ENCODE measurements around the gene ZNF827.

DNA sequence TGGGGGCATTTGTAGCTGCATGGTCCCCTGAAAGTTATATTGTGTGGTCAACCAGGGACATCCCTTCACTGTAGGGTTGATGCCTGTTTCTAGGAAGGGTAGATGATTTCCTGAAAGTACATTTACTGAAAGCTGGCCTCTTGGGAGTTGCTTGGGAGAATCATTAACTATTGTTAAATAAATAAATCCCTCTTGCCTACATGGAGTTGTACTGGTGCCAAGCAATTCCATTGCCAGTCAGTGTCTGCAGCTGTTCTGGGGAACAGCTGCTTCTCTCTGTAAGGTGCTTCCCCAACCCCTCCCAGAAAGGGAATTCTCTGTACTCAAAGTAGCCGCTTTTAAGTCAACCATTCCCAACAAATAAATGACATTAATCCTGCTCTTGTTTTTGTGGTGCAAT is 207.6 kb downstream of the ZNF827 start:
- TF ChIP-seq RFX5 (IDR thresholded peaks at IDR 0.05; ENCODE audit: low read depth, low read length) (no peak), FOXJ3 (CRISPR knock-in tag; IDR thresholded peaks at IDR 0.05; ENCODE audit: borderline replicate concordance) (no peak), AGO2 (optimal IDR thresholded peaks at IDR 0.05; ENCODE audit: low read depth, low read length) (no peak), GLMP (CRISPR knock-in tag; IDR thresholded peaks at IDR 0.05; ENCODE audit: borderline replicate concordance) (no peak)
- TF ChIP-seq, protein P1, sequence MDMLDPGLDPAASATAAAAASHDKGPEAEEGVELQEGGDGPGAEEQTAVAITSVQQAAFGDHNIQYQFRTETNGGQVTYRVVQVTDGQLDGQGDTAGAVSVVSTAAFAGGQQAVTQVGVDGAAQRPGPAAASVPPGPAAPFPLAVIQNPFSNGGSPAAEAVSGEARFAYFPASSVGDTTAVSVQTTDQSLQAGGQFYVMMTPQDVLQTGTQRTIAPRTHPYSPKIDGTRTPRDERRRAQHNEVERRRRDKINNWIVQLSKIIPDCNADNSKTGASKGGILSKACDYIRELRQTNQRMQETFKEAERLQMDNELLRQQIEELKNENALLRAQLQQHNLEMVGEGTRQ (IDR thresholded peaks at IDR 0.05; ENCODE audit: low read depth, low read length): no peak
- TF ChIP-seq, protein P1 (CRISPR knock-in tag; IDR thresholded peaks at IDR 0.05; ENCODE audit: borderline replicate concordance): no peak
- TF ChIP-seq, protein P2, sequence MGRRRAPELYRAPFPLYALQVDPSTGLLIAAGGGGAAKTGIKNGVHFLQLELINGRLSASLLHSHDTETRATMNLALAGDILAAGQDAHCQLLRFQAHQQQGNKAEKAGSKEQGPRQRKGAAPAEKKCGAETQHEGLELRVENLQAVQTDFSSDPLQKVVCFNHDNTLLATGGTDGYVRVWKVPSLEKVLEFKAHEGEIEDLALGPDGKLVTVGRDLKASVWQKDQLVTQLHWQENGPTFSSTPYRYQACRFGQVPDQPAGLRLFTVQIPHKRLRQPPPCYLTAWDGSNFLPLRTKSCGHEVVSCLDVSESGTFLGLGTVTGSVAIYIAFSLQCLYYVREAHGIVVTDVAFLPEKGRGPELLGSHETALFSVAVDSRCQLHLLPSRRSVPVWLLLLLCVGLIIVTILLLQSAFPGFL (CRISPR knock-in tag; IDR thresholded peaks at IDR 0.05): no peak
- TF ChIP-seq, protein P3, sequence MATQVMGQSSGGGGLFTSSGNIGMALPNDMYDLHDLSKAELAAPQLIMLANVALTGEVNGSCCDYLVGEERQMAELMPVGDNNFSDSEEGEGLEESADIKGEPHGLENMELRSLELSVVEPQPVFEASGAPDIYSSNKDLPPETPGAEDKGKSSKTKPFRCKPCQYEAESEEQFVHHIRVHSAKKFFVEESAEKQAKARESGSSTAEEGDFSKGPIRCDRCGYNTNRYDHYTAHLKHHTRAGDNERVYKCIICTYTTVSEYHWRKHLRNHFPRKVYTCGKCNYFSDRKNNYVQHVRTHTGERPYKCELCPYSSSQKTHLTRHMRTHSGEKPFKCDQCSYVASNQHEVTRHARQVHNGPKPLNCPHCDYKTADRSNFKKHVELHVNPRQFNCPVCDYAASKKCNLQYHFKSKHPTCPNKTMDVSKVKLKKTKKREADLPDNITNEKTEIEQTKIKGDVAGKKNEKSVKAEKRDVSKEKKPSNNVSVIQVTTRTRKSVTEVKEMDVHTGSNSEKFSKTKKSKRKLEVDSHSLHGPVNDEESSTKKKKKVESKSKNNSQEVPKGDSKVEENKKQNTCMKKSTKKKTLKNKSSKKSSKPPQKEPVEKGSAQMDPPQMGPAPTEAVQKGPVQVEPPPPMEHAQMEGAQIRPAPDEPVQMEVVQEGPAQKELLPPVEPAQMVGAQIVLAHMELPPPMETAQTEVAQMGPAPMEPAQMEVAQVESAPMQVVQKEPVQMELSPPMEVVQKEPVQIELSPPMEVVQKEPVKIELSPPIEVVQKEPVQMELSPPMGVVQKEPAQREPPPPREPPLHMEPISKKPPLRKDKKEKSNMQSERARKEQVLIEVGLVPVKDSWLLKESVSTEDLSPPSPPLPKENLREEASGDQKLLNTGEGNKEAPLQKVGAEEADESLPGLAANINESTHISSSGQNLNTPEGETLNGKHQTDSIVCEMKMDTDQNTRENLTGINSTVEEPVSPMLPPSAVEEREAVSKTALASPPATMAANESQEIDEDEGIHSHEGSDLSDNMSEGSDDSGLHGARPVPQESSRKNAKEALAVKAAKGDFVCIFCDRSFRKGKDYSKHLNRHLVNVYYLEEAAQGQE (IDR thresholded peaks at IDR 0.05; ENCODE audit: borderline replicate concordance in 1 of 2, low read depth in 1 of 2, low read length in 2 of 2): no peak

Measured in HepG2 (cell line).